K562 (cell line): Measurements from ENCODE around the gene PYCR2. TPM values are rescaled to one million over a fixed set of nuclear protein-coding genes. Genes with fewer than 3 reads are reported as not detected.

ENCODE experiments used
- ATF3 ChIP-seq, 2 experiments: fragments of 450-650 bp in 1 of 2; sonication (generic) in 1 of 2; formaldehyde crosslinking in 1 of 2; IDR thresholded peaks in 1 of 2; conservative IDR thresholded peaks in 1 of 2; 2 replicates each; pipeline versions ENCODE4 v1.6.1 to v1.8.1; 2016 to 2023; ENCODE audit warnings: mild to moderate bottlenecking in 2 of 2, moderate library complexity in 2 of 2, inconsistent platforms in 1 of 2, missing genetic modification reagents in 1 of 2
- CTCF ChIP-seq, 3 experiments: IDR thresholded peaks in 2 of 3; conservative IDR thresholded peaks in 1 of 3; 2 replicates each; pipeline ENCODE4 v1.5.1; 2011 to 2012; ENCODE audit warnings: low read length in 3 of 3, mild to moderate bottlenecking in 3 of 3, control low read depth in 2 of 3, improper control_type of control experiment in 1 of 3, inconsistent platforms in 1 of 3, low read depth in 1 of 3, mixed read lengths in 1 of 3, moderate library complexity in 1 of 3; ENCODE audit not compliant: insufficient read depth in 2 of 3
- DPF2 ChIP-seq: fragments of 450-650 bp; IDR thresholded peaks from 2 replicates; pipeline ENCODE4 v1.6.1; 2016
- ETV1 ChIP-seq: fragments of 450-650 bp; conservative IDR thresholded peaks from 2 replicates; pipeline ENCODE4 v1.6.1; 2016; ENCODE audit warnings: missing genetic modification characterization, control low read depth, low read depth, missing compliant biosample characterization
- PHB ChIP-seq: fragments of 250-450 bp; sonication (Bioruptor Pico); IDR thresholded peaks from 2 replicates; pipeline ENCODE4 v1.5.0; 2021
- PML ChIP-seq: IDR thresholded peaks from 2 replicates; pipeline ENCODE4 v1.6.1; 2012; ENCODE audit warnings: low read length, inconsistent platforms
- YBX1 ChIP-seq: fragments of 450-650 bp; IDR thresholded peaks from 2 replicates; pipeline ENCODE4 v1.7.1; 2016; ENCODE audit warnings: mild to moderate bottlenecking
- ZNF318 ChIP-seq, 2 experiments: fragments of 450-650 bp; IDR thresholded peaks; 2 replicates each; pipeline ENCODE4 v1.6.1; 2016; ENCODE audit warnings: mild to moderate bottlenecking in 2 of 2, borderline replicate concordance in 1 of 2, low read depth in 1 of 2, moderate library complexity in 1 of 2
- polyA plus RNA-seq, 8 experiments: library from polyadenylated mRNA; depleted of rRNA in 4 of 8; stranded (reverse) in 5 of 8; unstranded in 3 of 8; fragments of >200 nt; fragmentation: Nextera tagmentation in 2 of 8; fragmentation: Illumina TruSeq in 1 of 8; extraction: Ambion mirVana in 2 of 8; extraction: Trizol in 1 of 8; gene quantifications; 2 replicates each; pipeline versions ENCODE4 v1.2.1 to v1.2.3, GENCODE V29; 2011 to 2014; ENCODE audit warnings: inconsistent platforms in 1 of 8, missing spikeins in 1 of 8
- total RNA-seq, 7 experiments: library from RNA; depleted of rRNA in 6 of 7; stranded (reverse); fragments of >200 nt in 6 of 7; fragmentation: Illumina TruSeq in 2 of 7; extraction: Trizol in 2 of 7; gene quantifications; 2 replicates each; pipeline versions ENCODE4 v1.2.1 to v1.2.3, GENCODE V29; 2011 to 2021; ENCODE audit warnings: low replicate concordance in 1 of 7
- TF ChIP-seq, protein P1 (sequence below): fragments of 450-650 bp; formaldehyde crosslinking; IDR thresholded peaks from 2 replicates; pipeline ENCODE4 v1.4.0; 2022; ENCODE audit warnings: missing genetic modification characterization
- TF ChIP-seq, protein P2 (sequence below): fragments of 450-650 bp; IDR thresholded peaks from 2 replicates; pipeline ENCODE4 v1.6.1; 2016; ENCODE audit warnings: low read depth, mild to moderate bottlenecking, moderate library complexity
- TF ChIP-seq, protein P3 (sequence below): fragments of 250-450 bp; sonication (Bioruptor Pico); IDR thresholded peaks from 2 replicates; pipeline ENCODE4 v1.8.0; 2022; ENCODE audit warnings: inconsistent platforms

Gene PYCR2
- total and polyA plus RNA-seq, 9 of the 15 experiments (the other 6 are each of a cell fraction or from before 2014, with no cell fraction given) = 5.5 to 219 (median 127) TPM

DNA sequence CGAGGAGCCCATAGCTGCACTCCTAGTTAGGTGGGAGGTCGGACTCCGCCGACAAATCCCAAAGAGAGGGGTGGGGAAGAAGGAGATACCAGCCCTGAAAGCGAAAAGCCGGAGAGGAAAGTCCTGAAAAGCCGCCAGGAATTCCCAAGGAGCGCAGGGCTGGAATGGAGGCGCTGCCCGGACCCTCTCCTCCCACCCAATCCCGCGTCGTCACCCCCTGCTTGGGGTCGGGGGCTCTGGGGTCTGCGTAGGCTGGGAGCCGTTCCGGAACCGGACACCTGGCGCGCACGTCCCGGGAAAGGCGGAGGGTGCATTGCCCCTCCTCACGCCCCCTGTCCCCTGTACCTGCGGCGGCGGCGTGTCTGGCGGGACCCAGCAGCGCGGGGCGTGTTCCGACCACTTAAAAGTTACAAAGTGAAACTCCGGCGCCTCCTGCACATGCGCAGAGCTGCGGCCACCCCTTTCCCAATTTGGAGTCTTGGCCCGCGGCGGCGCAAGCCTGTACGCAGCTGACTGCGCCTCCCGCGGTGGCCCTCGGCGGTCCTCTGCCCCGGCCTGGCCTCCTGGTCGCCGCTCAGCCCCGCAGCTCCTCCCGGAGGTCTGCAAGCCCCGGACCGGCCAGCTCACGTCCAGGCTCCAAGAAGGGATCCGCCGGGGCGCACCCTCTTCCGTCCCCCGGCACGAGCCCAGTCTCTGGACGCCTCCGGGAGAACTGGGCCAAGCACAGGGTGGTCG, 41.9 kb downstream of the PYCR2 start, which contains the start of gene TMEM63A (continued):
- no peak for TF ChIP-seq ZNF318 (IDR thresholded peaks at IDR 0.05; ENCODE audit: borderline replicate concordance in 1 of 2, low read depth in 1 of 2)
- TF ChIP-seq, protein P1, sequence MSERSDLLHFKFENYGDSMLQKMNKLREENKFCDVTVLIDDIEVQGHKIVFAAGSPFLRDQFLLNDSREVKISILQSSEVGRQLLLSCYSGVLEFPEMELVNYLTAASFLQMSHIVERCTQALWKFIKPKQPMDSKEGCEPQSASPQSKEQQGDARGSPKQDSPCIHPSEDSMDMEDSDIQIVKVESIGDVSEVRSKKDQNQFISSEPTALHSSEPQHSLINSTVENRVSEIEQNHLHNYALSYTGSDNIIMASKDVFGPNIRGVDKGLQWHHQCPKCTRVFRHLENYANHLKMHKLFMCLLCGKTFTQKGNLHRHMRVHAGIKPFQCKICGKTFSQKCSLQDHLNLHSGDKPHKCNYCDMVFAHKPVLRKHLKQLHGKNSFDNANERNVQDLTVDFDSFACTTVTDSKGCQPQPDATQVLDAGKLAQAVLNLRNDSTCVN (CRISPR knock-in tag) = no peak
- TF ChIP-seq, protein P2, sequence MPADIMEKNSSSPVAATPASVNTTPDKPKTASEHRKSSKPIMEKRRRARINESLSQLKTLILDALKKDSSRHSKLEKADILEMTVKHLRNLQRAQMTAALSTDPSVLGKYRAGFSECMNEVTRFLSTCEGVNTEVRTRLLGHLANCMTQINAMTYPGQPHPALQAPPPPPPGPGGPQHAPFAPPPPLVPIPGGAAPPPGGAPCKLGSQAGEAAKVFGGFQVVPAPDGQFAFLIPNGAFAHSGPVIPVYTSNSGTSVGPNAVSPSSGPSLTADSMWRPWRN = no peak
- TF ChIP-seq, protein P3, sequence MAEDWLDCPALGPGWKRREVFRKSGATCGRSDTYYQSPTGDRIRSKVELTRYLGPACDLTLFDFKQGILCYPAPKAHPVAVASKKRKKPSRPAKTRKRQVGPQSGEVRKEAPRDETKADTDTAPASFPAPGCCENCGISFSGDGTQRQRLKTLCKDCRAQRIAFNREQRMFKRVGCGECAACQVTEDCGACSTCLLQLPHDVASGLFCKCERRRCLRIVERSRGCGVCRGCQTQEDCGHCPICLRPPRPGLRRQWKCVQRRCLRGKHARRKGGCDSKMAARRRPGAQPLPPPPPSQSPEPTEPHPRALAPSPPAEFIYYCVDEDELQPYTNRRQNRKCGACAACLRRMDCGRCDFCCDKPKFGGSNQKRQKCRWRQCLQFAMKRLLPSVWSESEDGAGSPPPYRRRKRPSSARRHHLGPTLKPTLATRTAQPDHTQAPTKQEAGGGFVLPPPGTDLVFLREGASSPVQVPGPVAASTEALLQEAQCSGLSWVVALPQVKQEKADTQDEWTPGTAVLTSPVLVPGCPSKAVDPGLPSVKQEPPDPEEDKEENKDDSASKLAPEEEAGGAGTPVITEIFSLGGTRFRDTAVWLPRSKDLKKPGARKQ (CRISPR knock-in tag) = no peak
- peak; percentile 52 to 78 (median 55); a peak in 5 of 6 replicates for TF ChIP-seq CTCF (IDR thresholded peaks at IDR 0.05 in 2 of 3, conservative IDR thresholded peaks at IDR 0.05 in 1 of 3; ENCODE audit: insufficient read depth in 2 of 3, low read depth in 1 of 3, low read length in 3 of 3)
- no peak for TF ChIP-seq DPF2
- peak; percentile 8; the same call in 1 of the 2 replicates for TF ChIP-seq PML
- TF ChIP-seq ATF3 (IDR thresholded peaks at IDR 0.05) = no peak
- 0 out of 2 replicates have a peak, but pooled peaks have one; percentile 32 for TF ChIP-seq ATF3 (CRISPR knock-in tag; conservative IDR thresholded peaks at IDR 0.05)
- TF ChIP-seq YBX1 = no peak
- TF ChIP-seq ETV1 = 0 out of 2 replicates have a peak, but pooled peaks have one; percentile 32
- no peak for TF ChIP-seq PHB (CRISPR knock-in tag)
